Coronary artery (tissue), 2 donors: ENCODE measurements around the gene BORCS6.

Source experiments
- DNase-seq: peaks from one replicate; pipeline ENCODE4 v3.0.0-alpha.2; 2017; ENCODE audit warnings: low spot score
- H3K27ac ChIP-seq, 2 donors: fragments of 200-600 bp; sonication (generic); one replicate each; pipeline ENCODE4 v1.5.1; 2016 to 2019
- H3K4me3 ChIP-seq: fragments of 200-600 bp; sonication (generic); 2 replicates; pipeline ENCODE4 v1.5.1; 2016; ENCODE audit warnings: mild to moderate bottlenecking, moderate library complexity
- CTCF ChIP-seq: fragments of 200-600 bp; sonication (generic); IDR thresholded peaks from one replicate; pipeline ENCODE4 v1.5.1; 2019; ENCODE audit warnings: antibody characterized with exemption

The BORCS6 gene

GRCh38 chr17:8152112-8152775 lies 37.7 kb downstream of the BORCS6 start, which contains the start of gene PER1:
Gene PER1 (minus strand): TSS chr17:8152404. CDS start chr17:8150706, 1,698 bp downstream.
- H3K4me3 ChIP-seq, result peak within 1 kb of the TSS; percentile 73
- peak; percentile 99 for DNase-seq
- H3K27ac ChIP-seq, result peak within 1 kb of the TSS; percentile 96 to 100
- TF ChIP-seq CTCF, result no peak

GRCh38 chr17:8151641-8152111 lies 38.3 kb downstream of the BORCS6 start:
- H3K4me3 ChIP-seq, result peak overlapping the region; percentile 73
- no peak for TF ChIP-seq CTCF
- DNase-seq, result peak; percentile 95
- H3K27ac ChIP-seq, result peak overlapping the region; percentile 96 to 100

- H3K27ac ChIP-seq, result peak overlapping the region; percentile 96 to 100
- peak overlapping the region; percentile 73 for H3K4me3 ChIP-seq
- DNase-seq, result peak; percentile 97
- TF ChIP-seq CTCF, result no peak
Measured at GRCh38 chr17:8151120-8151640, 38.8 kb downstream of the BORCS6 start.

GRCh38 chr17:8150194-8151119 lies 39.5 kb downstream of the BORCS6 start:
- DNase-seq, result peak; percentile 83

GRCh38 chr17:8149419-8150193 lies 40.4 kb downstream of the BORCS6 start:
- no peak for TF ChIP-seq CTCF
- peak; percentile 76 for DNase-seq
- H3K27ac ChIP-seq, result peak overlapping the region; percentile 96 to 100
- peak overlapping the region; percentile 73 for H3K4me3 ChIP-seq

More at GRCh38 chr17:8150194-8151119, 39.5 kb downstream of the BORCS6 start:
- no peak for TF ChIP-seq CTCF
- Histone ChIP-seq H3K4me3 (peak overlapping the region; percentile 73), H3K27ac (peak overlapping the region; percentile 96 to 100)

GRCh38 chr17:8148560-8148959 lies 41.4 kb downstream of the BORCS6 start:
- no peak for TF ChIP-seq CTCF
- Histone ChIP-seq H3K27ac (peak overlapping the region; percentile 57 to 96), H3K4me3 (peak overlapping the region; percentile 0)
- peak; percentile 70 for DNase-seq
